GM12874 (cell line): ENCODE results near the gene SMIM22.

Experiments
- CTCF ChIP-seq: IDR thresholded peaks from 2 replicates; pipeline ENCODE4 v1.5.1; 2011; ENCODE audit warnings: low read depth, mild to moderate bottlenecking, control low read depth, low read length, moderate library complexity; ENCODE audit not compliant: insufficient read depth

The SMIM22 gene

GRCh38 chr16:4795181-4795827 lies at the start of gene SMIM22:
SMIM22 (plus strand) TSS chr16:4795369; CDS start chr16:4795735, 366 bp downstream.
- TF ChIP-seq CTCF, result no peak

- TF ChIP-seq CTCF, result no peak
Measured at GRCh38 chr16:4746215-4746614, 49.0 kb upstream of the SMIM22 start.

- TF ChIP-seq CTCF, result no peak
Measured at GRCh38 chr16:4746991-4747574, 48.1 kb upstream of the SMIM22 start.

GRCh38 chr16:4747906-4748681 lies 47.1 kb upstream of the SMIM22 start:
- no peak for TF ChIP-seq CTCF

GRCh38 chr16:4748682-4749411 lies 46.3 kb upstream of the SMIM22 start:
- TF ChIP-seq CTCF, result no peak

- no peak for TF ChIP-seq CTCF
Measured at GRCh38 chr16:4749700-4750257, 45.4 kb upstream of the SMIM22 start.

GRCh38 chr16:4750896-4751295 lies 44.3 kb upstream of the SMIM22 start:
- no peak for TF ChIP-seq CTCF
